OCI-LY7 (cell line): ENCODE results near the gene MPDZ.

ENCODE experiments used
- EZH2phosphoT487 ChIP-seq: fragments of 200-600 bp; sonication (generic); IDR thresholded peaks from 2 replicates; pipeline ENCODE4 v1.6.1; 2018; ENCODE audit warnings: low read depth, borderline replicate concordance, mild to moderate bottlenecking, mixed run types, antibody characterized with exemption, low read length, moderate library complexity, mixed read lengths
- TF ChIP-seq, protein P1 (sequence below): fragments of 200-600 bp; sonication (generic); conservative IDR thresholded peaks from 2 replicates; pipeline ENCODE4 v1.5.1; 2014; ENCODE audit warnings: mild to moderate bottlenecking, antibody characterized with exemption, low read length, moderate library complexity, mixed read lengths

- TF ChIP-seq, protein P1, sequence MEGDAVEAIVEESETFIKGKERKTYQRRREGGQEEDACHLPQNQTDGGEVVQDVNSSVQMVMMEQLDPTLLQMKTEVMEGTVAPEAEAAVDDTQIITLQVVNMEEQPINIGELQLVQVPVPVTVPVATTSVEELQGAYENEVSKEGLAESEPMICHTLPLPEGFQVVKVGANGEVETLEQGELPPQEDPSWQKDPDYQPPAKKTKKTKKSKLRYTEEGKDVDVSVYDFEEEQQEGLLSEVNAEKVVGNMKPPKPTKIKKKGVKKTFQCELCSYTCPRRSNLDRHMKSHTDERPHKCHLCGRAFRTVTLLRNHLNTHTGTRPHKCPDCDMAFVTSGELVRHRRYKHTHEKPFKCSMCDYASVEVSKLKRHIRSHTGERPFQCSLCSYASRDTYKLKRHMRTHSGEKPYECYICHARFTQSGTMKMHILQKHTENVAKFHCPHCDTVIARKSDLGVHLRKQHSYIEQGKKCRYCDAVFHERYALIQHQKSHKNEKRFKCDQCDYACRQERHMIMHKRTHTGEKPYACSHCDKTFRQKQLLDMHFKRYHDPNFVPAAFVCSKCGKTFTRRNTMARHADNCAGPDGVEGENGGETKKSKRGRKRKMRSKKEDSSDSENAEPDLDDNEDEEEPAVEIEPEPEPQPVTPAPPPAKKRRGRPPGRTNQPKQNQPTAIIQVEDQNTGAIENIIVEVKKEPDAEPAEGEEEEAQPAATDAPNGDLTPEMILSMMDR, result no peak
- no peak for TF ChIP-seq EZH2phosphoT487
Measured at GRCh38 chr9:13142776-13143175, 136.7 kb downstream of the MPDZ start.
